ENCODE data around the gene DIAPH2.

Gene DIAPH2

DNA sequence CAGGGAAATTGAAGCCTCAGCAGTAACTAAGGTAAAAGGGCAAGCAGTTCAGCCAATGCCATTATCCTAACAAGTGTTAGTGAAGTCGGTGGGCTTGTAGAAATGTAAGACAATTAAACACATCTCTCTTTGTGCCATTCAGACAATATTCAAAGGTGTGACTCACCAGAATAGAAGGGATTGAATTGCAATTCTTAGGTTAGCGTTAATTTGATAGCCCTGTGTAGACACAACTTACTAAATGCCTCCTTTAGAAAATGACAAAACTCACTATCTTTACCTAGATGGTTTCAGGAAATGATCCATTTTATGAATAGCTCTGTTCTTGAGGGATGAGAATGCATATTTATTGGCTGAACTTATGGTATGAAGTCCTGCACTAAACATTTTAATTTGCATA lies 234.2 kb downstream of the DIAPH2 start:
- no peaks in the 10 kb centered on the region; the same call in 1 of the 2 replicates for H3K9me3 ChIP-seq (ENCODE audit: control insufficient read depth, insufficient read depth, low read depth, low read length)
- ChIA-PET POLR2A (no interaction called here), CTCF (interaction anchor here (1.1 kb wide), 1 partner anchor 12 kb away, joined by 3 read pairs; no protein-coding TSS in a partner anchor)
- TF ChIP-seq SP2 (tag by site-specific recombination; IDR thresholded peaks at IDR 0.05) (no peak), ZNF449 (tag by site-specific recombination; IDR thresholded peaks at IDR 0.05) (no peak), OVOL3 (tag by site-specific recombination; IDR thresholded peaks at IDR 0.05) (no peak), ZNF501 (tag by site-specific recombination; IDR thresholded peaks at IDR 0.05) (no peak), GLIS1 (tag by site-specific recombination; IDR thresholded peaks at IDR 0.05) (no peak)
- H3K36me3 ChIP-seq (ENCODE audit: control insufficient read depth in 2 of 2, insufficient read depth in 1 of 2, low read length in 2 of 2) = no peaks in the 10 kb centered on the region
- H3K4me3 ChIP-seq (ENCODE audit: low read depth, low read length) = no peak overlapping the region
- no peaks in the 10 kb centered on the region for H3K4me1 ChIP-seq (ENCODE audit: control insufficient read depth, insufficient read depth, low read length)
- H3K27ac ChIP-seq (ENCODE audit: extremely low read depth, low read depth, low read length) = no peak overlapping the region

GRCh38 chrX:96919672-96920071 lies 235.0 kb downstream of the DIAPH2 start:
- Histone ChIP-seq H3K4me1 (ENCODE audit: control insufficient read depth, insufficient read depth, low read length) (no peaks in the 10 kb centered on the region), H3K36me3 (ENCODE audit: control insufficient read depth in 2 of 2, insufficient read depth in 1 of 2, low read length in 2 of 2) (no peaks in the 10 kb centered on the region), H3K9me3 (ENCODE audit: control insufficient read depth, insufficient read depth, low read depth, low read length) (no peaks in the 10 kb centered on the region; the same call in 1 of the 2 replicates), H3K27ac (ENCODE audit: extremely low read depth, low read depth, low read length) (no peak overlapping the region), H3K4me3 (ENCODE audit: low read depth, low read length) (no peak overlapping the region)
- CTCF ChIA-PET = interaction anchor here (1.1 kb wide), 1 partner anchor 13 kb away, joined by 3 read pairs; no protein-coding TSS in a partner anchor
- POLR2A ChIA-PET = no interaction called here
- peak; percentile 54; the same call in 1 of the 2 replicates for TF ChIP-seq ZNF266 (tag by site-specific recombination; IDR thresholded peaks at IDR 0.05; ENCODE audit: low read depth)
- TF ChIP-seq ZNF184 (tag by site-specific recombination; IDR thresholded peaks at IDR 0.05) = no peak
- TF ChIP-seq ZBTB8A (tag by site-specific recombination; IDR thresholded peaks at IDR 0.05) = peak; percentile 65
- no peak for TF ChIP-seq ZNF155 (tag by site-specific recombination; IDR thresholded peaks at IDR 0.05)
- no peak for TF ChIP-seq ZNF132 (tag by site-specific recombination; IDR thresholded peaks at IDR 0.05; ENCODE audit: borderline replicate concordance)
- peak; percentile 83 for TF ChIP-seq ZNF426 (tag by site-specific recombination; IDR thresholded peaks at IDR 0.05)
- peak; percentile 79 for TF ChIP-seq ZNF140 (tag by site-specific recombination; IDR thresholded peaks at IDR 0.05)
- no peak for TF ChIP-seq PRDM6 (tag by site-specific recombination; IDR thresholded peaks at IDR 0.05)
- no peak for TF ChIP-seq ZNF146 (tag by site-specific recombination; IDR thresholded peaks at IDR 0.05)
- TF ChIP-seq ZNF623 (tag by site-specific recombination; IDR thresholded peaks at IDR 0.05) = peak; percentile 61
- TF ChIP-seq ZNF394 (tag by site-specific recombination; IDR thresholded peaks at IDR 0.05; ENCODE audit: borderline replicate concordance) = no peak; the same call in 1 of the 2 replicates
- TF ChIP-seq, protein P1, sequence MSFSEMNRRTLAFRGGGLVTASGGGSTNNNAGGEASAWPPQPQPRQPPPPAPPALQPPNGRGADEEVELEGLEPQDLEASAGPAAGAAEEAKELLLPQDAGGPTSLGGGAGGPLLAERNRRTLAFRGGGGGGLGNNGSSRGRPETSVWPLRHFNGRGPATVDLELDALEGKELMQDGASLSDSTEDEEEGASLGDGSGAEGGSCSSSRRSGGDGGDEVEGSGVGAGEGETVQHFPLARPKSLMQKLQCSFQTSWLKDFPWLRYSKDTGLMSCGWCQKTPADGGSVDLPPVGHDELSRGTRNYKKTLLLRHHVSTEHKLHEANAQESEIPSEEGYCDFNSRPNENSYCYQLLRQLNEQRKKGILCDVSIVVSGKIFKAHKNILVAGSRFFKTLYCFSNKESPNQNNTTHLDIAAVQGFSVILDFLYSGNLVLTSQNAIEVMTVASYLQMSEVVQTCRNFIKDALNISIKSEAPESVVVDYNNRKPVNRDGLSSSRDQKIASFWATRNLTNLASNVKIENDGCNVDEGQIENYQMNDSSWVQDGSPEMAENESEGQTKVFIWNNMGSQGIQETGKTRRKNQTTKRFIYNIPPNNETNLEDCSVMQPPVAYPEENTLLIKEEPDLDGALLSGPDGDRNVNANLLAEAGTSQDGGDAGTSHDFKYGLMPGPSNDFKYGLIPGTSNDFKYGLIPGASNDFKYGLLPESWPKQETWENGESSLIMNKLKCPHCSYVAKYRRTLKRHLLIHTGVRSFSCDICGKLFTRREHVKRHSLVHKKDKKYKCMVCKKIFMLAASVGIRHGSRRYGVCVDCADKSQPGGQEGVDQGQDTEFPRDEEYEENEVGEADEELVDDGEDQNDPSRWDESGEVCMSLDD (tag by site-specific recombination; IDR thresholded peaks at IDR 0.05) = no peak
- no peak for TF ChIP-seq ZNF138 (tag by site-specific recombination; IDR thresholded peaks at IDR 0.05; ENCODE audit: borderline replicate concordance)
- 0 out of 2 replicates have a peak, but pooled peaks have one; percentile 44 for TF ChIP-seq ZXDB (tag by site-specific recombination; IDR thresholded peaks at IDR 0.05)
- TF ChIP-seq ZNF549 (tag by site-specific recombination; IDR thresholded peaks at IDR 0.05) = no peak
- peak; percentile 67 for TF ChIP-seq ZBTB11 (tag by site-specific recombination; conservative IDR thresholded peaks at IDR 0.05; ENCODE audit: low read depth)
- TF ChIP-seq KLF1 (tag by site-specific recombination; IDR thresholded peaks at IDR 0.05) = no peak
- TF ChIP-seq ZNF202 (tag by site-specific recombination; IDR thresholded peaks at IDR 0.05; ENCODE audit: borderline replicate concordance) = 0 out of 2 replicates have a peak, but pooled peaks have one; percentile 39
- no peak for TF ChIP-seq ZNF561 (tag by site-specific recombination; IDR thresholded peaks at IDR 0.05; ENCODE audit: borderline replicate concordance)
- no peak for TF ChIP-seq ZNF701 (tag by site-specific recombination; IDR thresholded peaks at IDR 0.05)
- no peak for TF ChIP-seq ZNF404 (tag by site-specific recombination; IDR thresholded peaks at IDR 0.05)
- TF ChIP-seq ZNF560 (tag by site-specific recombination; IDR thresholded peaks at IDR 0.05; ENCODE audit: borderline replicate concordance) = 0 out of 2 replicates have a peak, but pooled peaks have one; percentile 26

Data from HEK293 (cell line).